HCT116 (cell line): Measurements from ENCODE around the gene CHRNA4. TPM values are rescaled to one million over a fixed set of nuclear protein-coding genes. Genes with fewer than 3 reads are reported as not detected.

Source experiments
- ATAC-seq: fragments of 200-7000 bp; cut with Tn5 transposase; 2 replicates; pipeline ENCODE4 v1.9.1; 2020; ENCODE audit warnings: mild to moderate bottlenecking, moderate library complexity
- BruUV-seq: library from RNA; stranded (reverse); fragments of 400-500 nt; replicated peaks from 2 replicates; lab custom pipeline; 2021; lab: Mats Ljungman, UMichigan
- CTCF ChIA-PET: fragments of 300-600 bp; sonication (Branson Sonifier 250); formaldehyde crosslinking; loops from one replicate; lab custom pipeline; 2021; ENCODE audit warnings: antibody characterized with exemption; lab: Charles Lee
- POLR2A ChIA-PET: fragments of 300-600, 350-600 bp; sonication (Branson Sonifier 250); formaldehyde crosslinking; loops from one replicate; lab custom pipeline; 2021; ENCODE audit warnings: antibody characterized with exemption; lab: Charles Lee
- RAD21 ChIA-PET, 2 experiments: fragments of 300-600 bp; sonication (Branson Sonifier 250); formaldehyde crosslinking; loops; one replicate each; lab custom pipeline; 2023; ENCODE audit warnings: low total read pairs in 2 of 2; ENCODE audit not compliant: uncharacterized antibody in 2 of 2, unreplicated experiment in 2 of 2, low non-redundant PET in 1 of 2; lab: Charles Lee
- DNase-seq: peaks from one replicate; pipeline ENCODE4 v3.0.0-alpha.2; 2010; ENCODE audit warnings: low read depth, low spot score
- H2AFZ ChIP-seq: fragments of 200-600 bp; shearing (Covaris generic), sonication (generic); 2 replicates; pipeline ENCODE4 v1.6.1; 2017; ENCODE audit warnings: low read depth, mixed run types, mixed read lengths, antibody characterized with exemption, low read length; ENCODE audit not compliant: poor library complexity, severe bottlenecking
- H3K27ac ChIP-seq: 2 replicates; pipeline ENCODE4 v1.5.1; 2012; ENCODE audit warnings: low read depth, low read length
- H3K27me3 ChIP-seq: fragments of 200-600 bp; sonication (generic); 2 replicates; pipeline ENCODE4 v1.6.1; 2016; ENCODE audit warnings: mixed run types, low read length, mixed read lengths; ENCODE audit not compliant: insufficient read depth
- H3K36me3 ChIP-seq, 2 experiments: fragments of 200-500 bp in 1 of 2; fragments of 200-600 bp in 1 of 2; sonication (Bioruptor generic) in 1 of 2; sonication (generic) in 1 of 2; 2 replicates each; pipeline versions ENCODE4 v1.5.1 to v1.6.1; 2014 to 2016; ENCODE audit warnings: low read length in 2 of 2, inconsistent platforms in 1 of 2, mixed read lengths in 1 of 2, mixed run types in 1 of 2; ENCODE audit not compliant: insufficient read depth in 2 of 2, control insufficient read depth in 1 of 2
- H3K4me1 ChIP-seq, 2 experiments: fragments of 200-600 bp in 1 of 2; sonication (generic) in 1 of 2; 2 replicates each; pipeline versions ENCODE4 v1.5.1 to v1.6.1; 2012 to 2017; ENCODE audit warnings: low read length in 2 of 2, inconsistent platforms in 1 of 2, mild to moderate bottlenecking in 1 of 2, mixed read lengths in 1 of 2, mixed run types in 1 of 2, moderate library complexity in 1 of 2; ENCODE audit not compliant: insufficient read depth in 2 of 2, control insufficient read depth in 1 of 2
- H3K4me2 ChIP-seq: fragments of 200-600 bp; sonication (generic); 2 replicates; pipeline ENCODE4 v1.6.1; 2017; ENCODE audit warnings: mixed run types, low read length, mixed read lengths
- H3K4me3 ChIP-seq, 2 experiments: fragments of 200-600 bp in 1 of 2; sonication (generic) in 1 of 2; replicated peaks in 1 of 2; 2 replicates each; pipeline ENCODE4 v1.5.1; 2011 to 2016; ENCODE audit warnings: low read length in 2 of 2, control low read depth in 1 of 2, low read depth in 1 of 2, mild to moderate bottlenecking in 1 of 2, mixed read lengths in 1 of 2, mixed run types in 1 of 2
- H3K79me2 ChIP-seq: fragments of 200-600 bp; sonication (generic); 2 replicates; pipeline ENCODE4 v1.6.1; 2017; ENCODE audit warnings: mild to moderate bottlenecking, mixed run types, low read length, moderate library complexity, mixed read lengths; ENCODE audit not compliant: insufficient read depth
- H3K9ac ChIP-seq: fragments of 200-600 bp; sonication (generic); 2 replicates; pipeline ENCODE4 v1.6.1; 2016; ENCODE audit warnings: low read length, mixed read lengths
- H3K9me2 ChIP-seq: fragments of 200-600 bp; sonication (generic), shearing (Covaris generic); 2 replicates; pipeline ENCODE4 v1.6.1; 2017; ENCODE audit warnings: mixed run types, mild to moderate bottlenecking, moderate library complexity; ENCODE audit not compliant: insufficient read depth
- H3K9me3 ChIP-seq, 2 experiments: fragments of 200-500 bp in 1 of 2; fragments of 200-600 bp in 1 of 2; sonication (Bioruptor generic) in 1 of 2; sonication (generic) in 1 of 2; 2 replicates each; pipeline ENCODE4 v1.6.1; 2014 to 2017; ENCODE audit warnings: low read length in 2 of 2, mixed read lengths in 2 of 2, inconsistent platforms in 1 of 2, low read depth in 1 of 2, mild to moderate bottlenecking in 1 of 2, mixed run types in 1 of 2, moderate library complexity in 1 of 2; ENCODE audit not compliant: control insufficient read depth in 1 of 2, insufficient read depth in 1 of 2
- H4K20me1 ChIP-seq: fragments of 200-600 bp; sonication (generic), shearing (Covaris generic); 2 replicates; pipeline ENCODE4 v1.6.1; 2017; ENCODE audit warnings: mixed run types, mild to moderate bottlenecking, moderate library complexity; ENCODE audit not compliant: insufficient read depth
- ELF1 ChIP-seq: IDR thresholded peaks from 2 replicates; pipeline ENCODE4 v1.6.1; 2012; ENCODE audit warnings: low read depth, borderline replicate concordance
- EZH2 ChIP-seq: fragments of 200-600 bp; sonication (generic); IDR thresholded peaks from 2 replicates; pipeline ENCODE4 v1.6.1; 2017; ENCODE audit warnings: antibody characterized with exemption, mixed run types
- EZH2phosphoT487 ChIP-seq: fragments of 200-600 bp; IDR thresholded peaks from 2 replicates; pipeline ENCODE4 v1.6.1; 2018; ENCODE audit warnings: antibody characterized with exemption, borderline replicate concordance
- FOSL1 ChIP-seq: IDR thresholded peaks from 2 replicates; pipeline ENCODE4 v1.6.1; 2012; ENCODE audit warnings: low read depth
- JUND ChIP-seq: IDR thresholded peaks from 2 replicates; pipeline ENCODE4 v1.6.1; 2012
- POLR2A ChIP-seq: IDR thresholded peaks from 2 replicates; pipeline ENCODE4 v1.7.0; 2011; ENCODE audit warnings: borderline replicate concordance; ENCODE audit not compliant: insufficient read depth, insufficient read length; ENCODE audit errors: extremely low read depth
- POLR2AphosphoS5 ChIP-seq: IDR thresholded peaks from 2 replicates; pipeline ENCODE4 v1.6.1; 2011; ENCODE audit warnings: mild to moderate bottlenecking, low read depth, low read length, moderate library complexity
- RAD21 ChIP-seq: IDR thresholded peaks from 2 replicates; pipeline ENCODE4 v1.6.1; 2012; ENCODE audit warnings: low read depth, mild to moderate bottlenecking
- REST ChIP-seq: IDR thresholded peaks from 2 replicates; pipeline ENCODE4 v1.6.1; 2012; ENCODE audit warnings: low read depth
- SIN3A ChIP-seq: IDR thresholded peaks from 2 replicates; pipeline ENCODE4 v1.6.1; 2012; ENCODE audit warnings: low read depth
- SRF ChIP-seq: IDR thresholded peaks from 2 replicates; pipeline ENCODE4 v1.6.1; 2012; ENCODE audit warnings: low read depth
- TCF7L2 ChIP-seq: IDR thresholded peaks from 2 replicates; pipeline ENCODE4 v1.7.0; 2011; ENCODE audit warnings: borderline replicate concordance, inconsistent platforms; ENCODE audit not compliant: insufficient read depth, insufficient read length; ENCODE audit errors: extremely low read depth
- ZFX ChIP-seq: fragments of 450-650 bp; IDR thresholded peaks from 2 replicates; pipeline ENCODE4 v1.6.1; 2017
- intact Hi-C: fragments of 100-400 bp; cut with micrococcal nuclease; formaldehyde crosslinking; loops from 2 replicates; pipeline ENCODE4 v1.10.0; 2022
- total RNA-seq: library from RNA; stranded (reverse); gene quantifications from one replicate; pipeline ENCODE4 v1.2.1, GENCODE V29; 2021; ENCODE audit not compliant: unreplicated experiment
- TF ChIP-seq, protein P1 (sequence below): IDR thresholded peaks from 2 replicates; pipeline ENCODE4 v1.6.1; 2012
- TF ChIP-seq, protein P2 (sequence below), 3 experiments: fragments of 200-600 bp in 1 of 3; sonication (generic) in 1 of 3; IDR thresholded peaks in 2 of 3; conservative IDR thresholded peaks in 1 of 3; 2 replicates each; pipeline ENCODE4 v1.5.1; 2012 to 2017; ENCODE audit warnings: low read depth in 2 of 3, low read length in 2 of 3, antibody characterized with exemption in 1 of 3, borderline replicate concordance in 1 of 3, control low read depth in 1 of 3, mild to moderate bottlenecking in 1 of 3, mixed read lengths in 1 of 3, mixed run types in 1 of 3, moderate library complexity in 1 of 3; ENCODE audit not compliant: insufficient read depth in 1 of 3
- TF ChIP-seq, protein P3 (sequence below): IDR thresholded peaks from 2 replicates; pipeline ENCODE4 v1.6.1; 2012

The CHRNA4 gene
- total RNA-seq, 1 experiment from 2014 or later: not detected

- BruUV-seq: no TSS peak
- H3K9ac ChIP-seq: no peak overlapping the region
- DNase-seq: no peak
- RAD21 ChIA-PET: no interaction called here
- no peaks in the 10 kb centered on the region for H3K4me1 ChIP-seq
- intact Hi-C loops: no loop called here
- no peaks in the 10 kb centered on the region for H4K20me1 ChIP-seq
- no peaks in the 10 kb centered on the region for H3K36me3 ChIP-seq
- ATAC-seq: no peak
- H3K9me3 ChIP-seq: peaks cover 3 to 4% of the 10 kb centered on the region in 2 experiments; a peak in 1 of 4 replicates
- H3K9me2 ChIP-seq: no peaks in the 10 kb centered on the region
- CTCF ChIA-PET: interaction anchor here (1.7 kb wide), 1 partner anchor 47 kb away, joined by 5 read pairs; no protein-coding TSS in a partner anchor
- H3K27me3 ChIP-seq: peaks cover 15% of the 10 kb centered on the region
- no peak overlapping the region for H3K27ac ChIP-seq
- H3K4me3 ChIP-seq: no peak overlapping the region
- POLR2A ChIA-PET: no interaction called here
- no peak for TF ChIP-seq ZFX
- no peak for TF ChIP-seq SRF
- no peak for TF ChIP-seq ELF1
- no peak for TF ChIP-seq EZH2
- TF ChIP-seq POLR2A: no peak
- no peak for TF ChIP-seq RAD21
- no peak for TF ChIP-seq EZH2phosphoT487
- no peak for TF ChIP-seq REST
- no peak for TF ChIP-seq TCF7L2
- no peak for TF ChIP-seq FOSL1
- no peak for TF ChIP-seq SIN3A
- TF ChIP-seq, protein P1, sequence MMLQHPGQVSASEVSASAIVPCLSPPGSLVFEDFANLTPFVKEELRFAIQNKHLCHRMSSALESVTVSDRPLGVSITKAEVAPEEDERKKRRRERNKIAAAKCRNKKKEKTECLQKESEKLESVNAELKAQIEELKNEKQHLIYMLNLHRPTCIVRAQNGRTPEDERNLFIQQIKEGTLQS: no peak
- TF ChIP-seq JUND: no peak
- TF ChIP-seq, protein P2, sequence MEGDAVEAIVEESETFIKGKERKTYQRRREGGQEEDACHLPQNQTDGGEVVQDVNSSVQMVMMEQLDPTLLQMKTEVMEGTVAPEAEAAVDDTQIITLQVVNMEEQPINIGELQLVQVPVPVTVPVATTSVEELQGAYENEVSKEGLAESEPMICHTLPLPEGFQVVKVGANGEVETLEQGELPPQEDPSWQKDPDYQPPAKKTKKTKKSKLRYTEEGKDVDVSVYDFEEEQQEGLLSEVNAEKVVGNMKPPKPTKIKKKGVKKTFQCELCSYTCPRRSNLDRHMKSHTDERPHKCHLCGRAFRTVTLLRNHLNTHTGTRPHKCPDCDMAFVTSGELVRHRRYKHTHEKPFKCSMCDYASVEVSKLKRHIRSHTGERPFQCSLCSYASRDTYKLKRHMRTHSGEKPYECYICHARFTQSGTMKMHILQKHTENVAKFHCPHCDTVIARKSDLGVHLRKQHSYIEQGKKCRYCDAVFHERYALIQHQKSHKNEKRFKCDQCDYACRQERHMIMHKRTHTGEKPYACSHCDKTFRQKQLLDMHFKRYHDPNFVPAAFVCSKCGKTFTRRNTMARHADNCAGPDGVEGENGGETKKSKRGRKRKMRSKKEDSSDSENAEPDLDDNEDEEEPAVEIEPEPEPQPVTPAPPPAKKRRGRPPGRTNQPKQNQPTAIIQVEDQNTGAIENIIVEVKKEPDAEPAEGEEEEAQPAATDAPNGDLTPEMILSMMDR (IDR thresholded peaks at IDR 0.05 in 2 of 3, conservative IDR thresholded peaks at IDR 0.05 in 1 of 3; ENCODE audit: borderline replicate concordance in 1 of 3, insufficient read depth in 1 of 3, low read depth in 2 of 3, low read length in 2 of 3): no peak
- TF ChIP-seq, protein P3, sequence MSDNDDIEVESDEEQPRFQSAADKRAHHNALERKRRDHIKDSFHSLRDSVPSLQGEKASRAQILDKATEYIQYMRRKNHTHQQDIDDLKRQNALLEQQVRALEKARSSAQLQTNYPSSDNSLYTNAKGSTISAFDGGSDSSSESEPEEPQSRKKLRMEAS: no peak
- TF ChIP-seq POLR2AphosphoS5: no peak
- no peak overlapping the region for H3K4me2 ChIP-seq
- H2AFZ ChIP-seq: no peak overlapping the region
- no peaks in the 10 kb centered on the region for H3K79me2 ChIP-seq
These were observed 26.8 kb downstream of the CHRNA4 start for GRCh38 chr20:63334356-63334755.
